ENCODE measurements around the gene NECTIN1.

Gene NECTIN1

GRCh38 chr11:119712459-119713358 lies 16.3 kb downstream of the NECTIN1 start:
- no peak for TF ChIP-seq JUND (IDR thresholded peaks at IDR 0.05; ENCODE audit: low read depth)
- DNase-seq (ENCODE audit: low read depth in 1 of 2, low spot score in 1 of 2): no peak
- in situ Hi-C loops (cut with HindIII; ENCODE audit: low pct_unique_long_range_greater_than_20kb, low sequenced_read_pairs): no loop called here

GRCh38 chr11:119712006-119712405 lies 17.0 kb downstream of the NECTIN1 start:
- DNase-seq (ENCODE audit: low read depth in 1 of 2, low spot score in 1 of 2): no peak
- in situ Hi-C loops (cut with HindIII; ENCODE audit: low pct_unique_long_range_greater_than_20kb, low sequenced_read_pairs): no loop called here
- TF ChIP-seq JUND (IDR thresholded peaks at IDR 0.05; ENCODE audit: low read depth): no peak

GRCh38 chr11:119711476-119711875 lies 17.5 kb downstream of the NECTIN1 start:
- DNase-seq (ENCODE audit: low read depth in 1 of 2, low spot score in 1 of 2): no peak
- in situ Hi-C loops (cut with HindIII; ENCODE audit: low pct_unique_long_range_greater_than_20kb, low sequenced_read_pairs): no loop called here
- no peak for TF ChIP-seq JUND (IDR thresholded peaks at IDR 0.05; ENCODE audit: low read depth)

DNA sequence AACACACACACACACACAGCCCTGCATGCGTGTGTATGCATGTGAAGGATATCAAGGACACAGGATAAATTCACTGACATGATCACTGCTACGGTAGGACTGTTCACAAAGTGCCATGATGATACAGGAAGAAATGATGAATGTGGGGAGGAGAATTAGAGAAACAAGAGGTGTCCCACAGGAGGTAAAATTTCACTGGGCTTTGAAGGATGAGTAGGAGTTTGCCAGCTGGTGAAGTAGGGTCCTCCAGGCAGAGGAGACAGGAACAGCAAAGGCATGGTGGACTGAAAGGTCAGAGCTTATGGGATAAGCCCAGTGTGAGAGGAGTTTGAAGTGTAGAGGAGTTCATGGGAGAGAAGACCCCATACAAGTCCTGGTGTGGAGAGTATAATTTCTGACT lies 18.6 kb downstream of the NECTIN1 start:
- DNase-seq (ENCODE audit: low read depth in 1 of 2, low spot score in 1 of 2): no peak
- in situ Hi-C loops (cut with HindIII; ENCODE audit: low pct_unique_long_range_greater_than_20kb, low sequenced_read_pairs): no loop called here
- TF ChIP-seq JUND (IDR thresholded peaks at IDR 0.05; ENCODE audit: low read depth): no peak

DNA sequence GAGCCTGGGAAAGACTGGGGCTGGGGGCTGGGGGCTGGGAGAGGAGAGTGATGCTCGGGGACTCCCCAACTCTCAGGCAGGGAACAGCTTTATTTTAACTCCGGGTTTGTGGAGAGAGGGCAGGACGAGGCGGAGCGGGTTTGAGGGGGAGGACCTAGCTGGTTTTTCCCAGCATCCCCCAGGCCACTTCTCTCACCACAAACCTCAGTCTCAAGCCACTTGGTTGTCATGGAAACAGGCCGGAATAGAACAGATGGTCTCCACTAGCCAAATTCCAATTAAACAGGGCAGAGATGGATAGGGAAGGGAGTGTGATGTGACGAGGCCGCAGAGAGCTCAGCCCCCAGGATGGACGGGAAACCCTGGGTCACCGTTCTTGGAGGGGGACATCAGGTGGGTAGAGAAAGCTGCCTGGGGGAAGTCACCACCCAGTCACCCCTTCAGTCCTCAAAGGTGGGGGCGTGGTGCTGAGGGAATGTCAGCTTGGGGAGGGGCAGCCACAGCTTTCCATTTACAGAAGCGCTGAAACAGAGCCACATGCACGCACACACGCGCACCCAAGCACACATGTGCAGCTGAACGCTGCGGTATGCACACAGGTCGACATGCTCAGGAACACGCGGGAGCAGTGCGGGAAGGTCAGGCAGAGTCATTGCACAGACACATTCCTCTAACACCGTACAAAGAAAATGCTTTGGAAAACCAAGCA lies 19.2 kb downstream of the NECTIN1 start:
- no peak for TF ChIP-seq JUND (IDR thresholded peaks at IDR 0.05; ENCODE audit: low read depth)
- no peak for DNase-seq (ENCODE audit: low read depth in 1 of 2, low spot score in 1 of 2)

DNA sequence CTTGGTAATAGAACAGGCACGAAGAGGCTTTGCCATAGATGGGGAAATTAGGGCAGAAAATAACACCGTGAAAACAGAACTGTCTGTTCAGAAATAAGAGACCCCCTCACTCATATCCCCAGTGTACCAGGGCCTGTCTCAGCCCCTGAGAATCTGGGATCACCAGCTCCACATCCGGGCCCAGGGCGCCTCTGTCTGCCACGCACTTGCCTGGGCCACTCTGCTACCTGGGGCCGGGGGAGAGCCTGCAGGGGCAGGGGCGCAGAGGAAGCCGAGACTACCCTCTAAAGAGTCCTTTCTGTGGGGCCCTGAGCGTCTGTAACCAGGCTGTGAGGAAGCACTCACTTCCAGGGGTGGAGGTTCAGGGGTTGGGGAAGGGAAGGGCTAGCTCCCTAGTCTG lies 19.8 kb downstream of the NECTIN1 start:
- TF ChIP-seq JUND (IDR thresholded peaks at IDR 0.05; ENCODE audit: low read depth): no peak
- in situ Hi-C loops (cut with HindIII; ENCODE audit: low pct_unique_long_range_greater_than_20kb, low sequenced_read_pairs): no loop called here
- DNase-seq (ENCODE audit: low read depth in 1 of 2, low spot score in 1 of 2): no peak

More for the DNA sequence above, 19.2 kb downstream of the NECTIN1 start:
- in situ Hi-C loops (cut with HindIII; ENCODE audit: low pct_unique_long_range_greater_than_20kb, low sequenced_read_pairs): no loop called here

GRCh38 chr11:119708384-119708783 lies 20.6 kb downstream of the NECTIN1 start:
- no peak for DNase-seq (ENCODE audit: low read depth in 1 of 2, low spot score in 1 of 2)
- in situ Hi-C loops (cut with HindIII; ENCODE audit: low pct_unique_long_range_greater_than_20kb, low sequenced_read_pairs): no loop called here
- TF ChIP-seq JUND (IDR thresholded peaks at IDR 0.05; ENCODE audit: low read depth): no peak

DNA sequence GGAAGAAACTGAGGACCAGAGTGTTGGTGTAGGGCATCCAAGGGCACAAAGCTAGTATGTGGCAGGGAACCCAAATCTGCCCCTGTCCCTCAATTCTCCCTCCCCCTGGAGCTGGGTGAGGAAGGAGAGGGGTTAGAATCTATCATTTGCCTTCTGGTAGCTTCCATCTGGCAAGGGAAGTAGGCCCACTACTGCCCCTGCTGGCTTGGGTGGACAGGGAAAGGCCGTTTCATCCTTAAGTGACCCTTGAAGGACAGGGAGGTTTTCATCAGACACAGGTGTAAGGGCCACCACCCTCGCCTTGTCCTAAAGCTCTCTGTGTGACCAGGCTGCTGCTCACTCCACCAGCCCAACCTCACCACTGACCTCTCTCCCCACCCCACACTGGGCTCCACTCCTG lies 22.1 kb downstream of the NECTIN1 start:
- in situ Hi-C loops (cut with HindIII; ENCODE audit: low pct_unique_long_range_greater_than_20kb, low sequenced_read_pairs): no loop called here
- TF ChIP-seq JUND (IDR thresholded peaks at IDR 0.05; ENCODE audit: low read depth): no peak
- peak in 1 of 2 experiments; percentile 25 for DNase-seq (ENCODE audit: low read depth in 1 of 2, low spot score in 1 of 2)

DNA sequence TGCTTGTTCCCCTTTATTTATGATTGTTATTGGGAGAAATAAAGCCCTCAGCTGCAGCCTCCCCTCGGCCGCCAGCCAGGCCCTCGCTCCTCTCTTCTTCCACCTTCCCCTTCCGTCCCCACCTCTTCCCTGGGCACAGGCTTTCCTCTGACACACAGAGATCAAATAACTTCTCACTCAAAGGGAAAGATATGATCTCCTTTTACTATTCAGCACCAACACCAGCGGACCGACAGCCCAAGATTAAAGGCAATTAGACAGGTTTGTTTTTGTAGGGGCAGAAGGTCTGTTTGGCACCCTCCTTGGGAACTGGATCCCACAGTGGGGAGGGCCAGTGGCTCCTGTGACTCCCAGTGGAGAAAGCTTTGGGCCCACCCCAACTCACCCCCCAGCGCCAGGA lies 23.0 kb downstream of the NECTIN1 start:
- no peak for TF ChIP-seq JUND (IDR thresholded peaks at IDR 0.05; ENCODE audit: low read depth)
- in situ Hi-C loops (cut with HindIII; ENCODE audit: low pct_unique_long_range_greater_than_20kb, low sequenced_read_pairs): no loop called here
- peak in 1 of 2 experiments; percentile 31 for DNase-seq (ENCODE audit: low read depth in 1 of 2, low spot score in 1 of 2)

GRCh38 chr11:119705362-119705761 lies 23.6 kb downstream of the NECTIN1 start:
- no peak for TF ChIP-seq JUND (IDR thresholded peaks at IDR 0.05; ENCODE audit: low read depth)
- in situ Hi-C loops (cut with HindIII; ENCODE audit: low pct_unique_long_range_greater_than_20kb, low sequenced_read_pairs): no loop called here
- DNase-seq (ENCODE audit: low read depth in 1 of 2, low spot score in 1 of 2): no peak

DNA sequence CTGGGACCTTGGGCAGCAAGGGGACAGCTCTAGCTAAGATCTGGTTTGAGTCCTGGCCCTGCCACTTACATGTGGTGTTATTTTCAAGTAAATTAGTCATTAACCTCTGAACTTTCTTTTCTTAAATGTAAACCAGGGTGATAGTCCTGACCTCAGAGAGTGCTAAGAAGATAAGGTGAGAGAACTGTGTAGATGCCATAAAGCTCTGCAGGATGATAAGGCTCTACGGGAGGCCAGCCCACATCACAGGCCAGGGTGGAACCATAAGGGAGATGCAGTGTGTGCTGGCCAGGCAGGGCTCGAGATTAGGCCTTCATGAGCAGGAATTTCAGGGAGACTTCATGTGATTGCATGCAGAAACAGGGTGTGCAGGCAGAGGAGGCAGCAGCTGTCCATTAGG lies 24.2 kb downstream of the NECTIN1 start:
- in situ Hi-C loops (cut with HindIII; ENCODE audit: low pct_unique_long_range_greater_than_20kb, low sequenced_read_pairs): no loop called here
- TF ChIP-seq JUND (IDR thresholded peaks at IDR 0.05; ENCODE audit: low read depth): no peak
- DNase-seq (ENCODE audit: low read depth in 1 of 2, low spot score in 1 of 2): no peak

DNA sequence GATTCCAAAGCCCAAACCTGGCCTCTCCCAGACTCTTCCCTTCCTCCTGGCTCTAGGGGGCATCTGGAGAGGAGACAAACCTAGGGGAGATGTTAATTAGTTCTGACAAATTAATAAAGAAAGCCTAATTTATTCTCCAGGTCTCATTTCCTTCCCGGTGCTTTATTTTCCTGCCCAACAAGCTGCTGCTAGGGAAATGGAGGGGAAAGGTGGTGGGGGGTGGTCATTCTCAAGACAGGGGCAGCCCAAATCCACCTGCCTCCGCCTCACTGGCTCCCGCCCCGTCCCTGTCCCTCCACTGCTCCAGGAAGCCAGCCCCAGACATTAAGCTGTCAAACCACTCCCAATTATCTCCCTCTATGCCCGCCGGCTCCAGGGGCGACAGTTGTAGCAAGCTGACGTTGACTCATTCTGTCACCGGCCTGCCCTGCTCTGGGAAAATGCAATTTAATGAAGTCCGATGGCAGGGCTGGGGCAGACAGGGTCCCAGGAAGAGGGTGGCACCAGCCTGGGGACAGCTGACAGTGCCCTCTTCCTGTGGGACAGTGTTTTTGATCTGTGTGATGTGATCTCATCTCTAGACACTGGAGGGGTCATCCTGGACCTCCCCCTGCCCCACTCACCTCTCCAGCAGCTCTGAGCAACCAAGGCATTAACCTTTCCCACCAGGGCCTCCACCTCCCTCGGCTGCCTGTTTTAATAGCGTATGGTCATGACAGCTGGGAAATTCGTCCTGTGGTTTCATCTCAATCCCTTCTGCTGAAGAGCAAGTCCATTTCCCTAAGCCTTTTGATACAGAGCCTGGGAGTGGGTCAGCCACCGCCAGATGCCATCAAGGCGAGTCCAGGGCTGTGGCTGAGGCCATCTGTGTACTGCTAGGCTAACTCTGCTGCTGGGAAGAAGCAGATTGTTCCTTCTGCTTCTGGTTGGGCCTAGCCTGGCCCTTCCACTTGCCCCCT lies 27.1 kb downstream of the NECTIN1 start:
- no peak for TF ChIP-seq JUND (IDR thresholded peaks at IDR 0.05; ENCODE audit: low read depth)
- DNase-seq (ENCODE audit: low read depth in 1 of 2, low spot score in 1 of 2): no peak
- in situ Hi-C loops (cut with HindIII; ENCODE audit: low pct_unique_long_range_greater_than_20kb, low sequenced_read_pairs): no loop called here

Data from T47D (cell line).